Caco-2 (cell line): ENCODE results near the gene FAM171A2. TPM values are rescaled to one million over a fixed set of nuclear protein-coding genes. Genes with fewer than 3 reads are reported as not detected.

Source experiments
- BruUV-seq: library from RNA; stranded (reverse); fragments of 400-500 nt; replicated peaks from 2 replicates; lab custom pipeline; 2021; lab: Mats Ljungman, UMichigan
- CTCF ChIA-PET: fragments of 300-600 bp; sonication (Branson Sonifier 250); formaldehyde crosslinking; loops from one replicate; lab custom pipeline; 2022; ENCODE audit warnings: antibody characterized with exemption; lab: Charles Lee
- POLR2A ChIA-PET: fragments of 300-600 bp; sonication (Branson Sonifier 250); formaldehyde crosslinking; loops from one replicate; lab custom pipeline; 2022; ENCODE audit warnings: antibody characterized with exemption; lab: Charles Lee
- DNase-seq, 2 experiments: peaks; one replicate each; pipeline versions ENCODE4 v3.0.0 to v3.0.0-alpha.2; 2020 to 2022
- H3K27me3 ChIP-seq: replicated peaks from 2 replicates; pipeline ENCODE4 v1.6.0; 2011; ENCODE audit warnings: low read length; ENCODE audit not compliant: control insufficient read depth, insufficient read depth
- H3K36me3 ChIP-seq: 2 replicates; pipeline ENCODE4 v1.5.1; 2011; ENCODE audit warnings: low read length; ENCODE audit not compliant: control insufficient read depth, insufficient read depth
- H3K4me1 ChIP-seq: fragments of 250-450 bp; sonication (Bioruptor Pico); 2 replicates; pipeline ENCODE4 v1.5.1; 2020; ENCODE audit warnings: mild to moderate bottlenecking
- H3K4me3 ChIP-seq: 2 replicates; pipeline ENCODE4 v1.5.1; 2011; ENCODE audit warnings: low read depth, mild to moderate bottlenecking, control low read depth, low read length
- H3K9me3 ChIP-seq: fragments of 250-450 bp; sonication (Bioruptor Pico); 2 replicates; pipeline ENCODE4 v1.5.1; 2020; ENCODE audit warnings: mild to moderate bottlenecking, moderate library complexity
- H3K27ac Mint-ChIP-seq: one replicate; pipeline ENCODE4 v1.8.0; 2022; ENCODE audit warnings: mixed read lengths; ENCODE audit not compliant: unreplicated experiment
- H3K27me3 Mint-ChIP-seq: one replicate; pipeline ENCODE4 v1.8.0; 2022; ENCODE audit warnings: mixed read lengths; ENCODE audit not compliant: insufficient read depth, unreplicated experiment
- H3K36me3 Mint-ChIP-seq: one replicate; pipeline ENCODE4 v1.8.0; 2022; ENCODE audit warnings: mild to moderate bottlenecking, mixed read lengths; ENCODE audit not compliant: insufficient read depth, unreplicated experiment
- H3K4me1 Mint-ChIP-seq: one replicate; pipeline ENCODE4 v1.8.0; 2022; ENCODE audit warnings: low read depth, mixed read lengths; ENCODE audit not compliant: unreplicated experiment
- H3K4me3 Mint-ChIP-seq: one replicate; pipeline ENCODE4 v1.8.0; 2022; ENCODE audit warnings: mild to moderate bottlenecking, moderate library complexity, mixed read lengths; ENCODE audit not compliant: unreplicated experiment
- H3K9me3 Mint-ChIP-seq: one replicate; pipeline ENCODE4 v1.8.0; 2022; ENCODE audit warnings: mixed read lengths; ENCODE audit not compliant: unreplicated experiment
- CTCF ChIP-seq, 2 experiments: fragments of 200-600 bp in 1 of 2; IDR thresholded peaks; 1 replicate in 1 of 2; 2 replicates in 1 of 2; pipeline versions ENCODE4 v1.5.1 to v1.8.0; 2011 to 2022; ENCODE audit warnings: antibody characterized with exemption in 1 of 2, control low read depth in 1 of 2, inconsistent platforms in 1 of 2, low read depth in 1 of 2, low read length in 1 of 2, mild to moderate bottlenecking in 1 of 2, moderate library complexity in 1 of 2; ENCODE audit not compliant: insufficient read depth in 1 of 2, severe bottlenecking in 1 of 2, unreplicated experiment in 1 of 2
- intact Hi-C: fragments of 100-400 bp; cut with micrococcal nuclease; formaldehyde crosslinking; loops from one replicate; pipeline ENCODE4 v1.10.0; 2022; ENCODE audit not compliant: unreplicated experiment
- total RNA-seq: library from RNA; stranded (reverse); gene quantifications from 2 replicates; pipeline ENCODE4 v1.2.3, GENCODE V29; 2022

Gene FAM171A2
- total RNA-seq, 1 experiment from 2014 or later = 3.6 TPM

GRCh38 chr17:44387804-44388203 is 24.2 kb upstream of the FAM171A2 start:
- CTCF ChIA-PET = no interaction called here
- Histone ChIP-seq H3K4me3 (no peak overlapping the region), H3K9me3 (no peaks in the 10 kb centered on the region), H3K27me3 (no peaks in the 10 kb centered on the region), H3K36me3 (no peaks in the 10 kb centered on the region), H3K4me1 (0 out of 2 replicates have a peak, but pooled peaks cover 4% of the 10 kb centered on the region)
- TSS peak; percentile 47 for BruUV-seq
- POLR2A ChIA-PET = no interaction called here
- Mint-ChIP-seq H3K36me3 (peaks cover 4% of the 10 kb centered on the region), H3K27ac (no peak overlapping the region), H3K9me3 (no peaks in the 10 kb centered on the region), H3K4me3 (no peak overlapping the region), H3K27me3 (peaks cover 3% of the 10 kb centered on the region), H3K4me1 (no peaks in the 10 kb centered on the region)
- TF ChIP-seq CTCF (IDR thresholded peaks at IDR 0.05; ENCODE audit: insufficient read depth in 1 of 2, low read depth in 1 of 2, low read length in 1 of 2, severe bottlenecking in 1 of 2, unreplicated experiment in 1 of 2) = no peak
- intact Hi-C loops = no loop called here
- DNase-seq = peak in 1 of 2 experiments; percentile 17

GRCh38 chr17:44386182-44386525 is 22.5 kb upstream of the FAM171A2 start:
- 0 out of 2 replicates have a peak, but pooled peaks cover 4% of the 10 kb centered on the region for H3K4me1 ChIP-seq
- TF ChIP-seq CTCF (IDR thresholded peaks at IDR 0.05; ENCODE audit: insufficient read depth in 1 of 2, low read depth in 1 of 2, low read length in 1 of 2, severe bottlenecking in 1 of 2, unreplicated experiment in 1 of 2) = no peak
- no peaks in the 10 kb centered on the region for H3K9me3 Mint-ChIP-seq
- no peaks in the 10 kb centered on the region for H3K4me1 Mint-ChIP-seq
- H3K36me3 Mint-ChIP-seq = no peaks in the 10 kb centered on the region
- ChIA-PET CTCF (interaction anchor here (0.7 to 1.7 kb wide), 4 partner anchors 17 to 316 kb away, joined by 3 to 12 read pairs (median 8); partner anchors contain the start of gene FAM171A2), POLR2A (interaction anchor here (0.6 kb wide), 1 partner anchor 11 kb away, joined by 3 read pairs; no protein-coding TSS in a partner anchor)
- no peaks in the 10 kb centered on the region for H3K27me3 ChIP-seq
- H3K4me3 Mint-ChIP-seq = peak overlapping the region; percentile 73
- no peak for DNase-seq
- H3K27ac Mint-ChIP-seq = no peak overlapping the region
- no peaks in the 10 kb centered on the region for H3K9me3 ChIP-seq
- peak overlapping the region; percentile 58 for H3K4me3 ChIP-seq
- no TSS peak for BruUV-seq
- H3K36me3 ChIP-seq = no peaks in the 10 kb centered on the region
- intact Hi-C loops = no loop called here
- H3K27me3 Mint-ChIP-seq = peaks cover 5% of the 10 kb centered on the region

DNA sequence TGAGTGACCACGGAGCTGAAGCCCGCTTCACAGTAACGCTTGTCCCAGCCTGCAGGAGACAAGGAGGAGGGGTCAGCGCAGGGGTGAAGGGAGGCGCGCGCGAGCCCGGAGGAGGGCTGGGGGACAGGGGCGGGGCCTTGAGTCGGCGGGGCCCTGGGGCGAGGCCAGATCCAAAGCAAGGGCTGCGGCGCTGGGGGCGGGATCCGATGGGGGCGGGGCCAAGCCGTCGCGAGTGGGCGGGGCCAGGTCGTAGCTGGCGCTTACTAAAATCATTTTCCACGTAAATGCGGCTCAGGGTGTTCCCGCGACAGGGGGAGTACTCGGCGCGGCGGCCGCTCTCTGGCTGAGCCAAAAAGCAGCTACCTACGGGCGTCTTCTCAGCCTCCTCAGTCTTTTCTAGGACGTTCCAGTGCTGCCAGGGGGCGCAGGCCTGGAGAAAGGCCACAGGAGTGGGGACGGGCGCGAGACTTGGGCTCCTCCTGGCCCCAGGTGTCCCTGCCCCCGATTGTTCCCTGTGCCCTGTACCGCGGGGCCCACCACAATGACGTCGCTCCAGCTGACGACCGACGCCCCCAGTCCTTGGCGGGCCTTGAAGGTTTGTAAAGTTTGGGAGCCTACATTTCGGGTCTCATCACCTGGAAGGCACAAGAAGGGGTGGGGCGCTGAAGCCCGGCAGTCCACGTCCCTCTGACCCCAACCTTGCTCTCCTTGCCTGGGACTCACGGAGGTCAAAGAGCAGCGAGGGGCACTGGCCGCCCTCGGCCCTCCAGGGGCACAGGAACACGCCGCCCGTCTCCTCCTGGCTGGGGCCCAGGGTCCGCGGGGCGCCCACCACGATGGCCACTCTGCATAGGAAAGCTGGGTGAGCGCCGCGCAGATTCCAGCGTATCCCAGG is 21.9 kb upstream of the FAM171A2 start:
- H3K4me1 Mint-ChIP-seq = no peaks in the 10 kb centered on the region
- DNase-seq = peak; percentile 94
- Histone ChIP-seq H3K9me3 (no peaks in the 10 kb centered on the region), H3K27me3 (no peaks in the 10 kb centered on the region), H3K36me3 (no peaks in the 10 kb centered on the region), H3K4me1 (0 out of 2 replicates have a peak, but pooled peaks cover under 1% of the 10 kb centered on the region), H3K4me3 (peak overlapping the region; percentile 58)
- H3K36me3 Mint-ChIP-seq = no peaks in the 10 kb centered on the region
- TF ChIP-seq CTCF (IDR thresholded peaks at IDR 0.05; ENCODE audit: insufficient read depth in 1 of 2, low read depth in 1 of 2, low read length in 1 of 2, severe bottlenecking in 1 of 2, unreplicated experiment in 1 of 2) = peak; percentile 41 to 44
- POLR2A ChIA-PET = interaction anchor here (0.6 to 0.8 kb wide), 4 partner anchors 166 to 1339 kb away, joined by 3 to 4 read pairs (median 4); partner anchors contain the start of genes CCDC43 and HDAC5
- H3K4me3 Mint-ChIP-seq = peak overlapping the region; percentile 73
- peak overlapping the region; percentile 59 for H3K27ac Mint-ChIP-seq
- intact Hi-C loops = no loop called here
- BruUV-seq = TSS peak; percentile 62
- H3K27me3 Mint-ChIP-seq = peaks cover 5% of the 10 kb centered on the region
- H3K9me3 Mint-ChIP-seq = no peaks in the 10 kb centered on the region
- CTCF ChIA-PET = interaction anchor here (0.6 to 1.7 kb wide), 13 partner anchors 9 to 316 kb away, joined by 3 to 12 read pairs (median 5); partner anchors contain the start of gene FAM171A2
